Stimulated activated CD4-positive, alpha-beta T cell treated with anti-CD3 and anti-CD28 coated beads, Interleukin-15, amount 100 ng/mL, for 24 hours (primary cell): ENCODE data around the gene ZBTB4.

Experiments
- DNase-seq: peaks from one replicate; pipeline ENCODE4 v3.0.0-alpha.2; 2020

Gene ZBTB4, protein sequence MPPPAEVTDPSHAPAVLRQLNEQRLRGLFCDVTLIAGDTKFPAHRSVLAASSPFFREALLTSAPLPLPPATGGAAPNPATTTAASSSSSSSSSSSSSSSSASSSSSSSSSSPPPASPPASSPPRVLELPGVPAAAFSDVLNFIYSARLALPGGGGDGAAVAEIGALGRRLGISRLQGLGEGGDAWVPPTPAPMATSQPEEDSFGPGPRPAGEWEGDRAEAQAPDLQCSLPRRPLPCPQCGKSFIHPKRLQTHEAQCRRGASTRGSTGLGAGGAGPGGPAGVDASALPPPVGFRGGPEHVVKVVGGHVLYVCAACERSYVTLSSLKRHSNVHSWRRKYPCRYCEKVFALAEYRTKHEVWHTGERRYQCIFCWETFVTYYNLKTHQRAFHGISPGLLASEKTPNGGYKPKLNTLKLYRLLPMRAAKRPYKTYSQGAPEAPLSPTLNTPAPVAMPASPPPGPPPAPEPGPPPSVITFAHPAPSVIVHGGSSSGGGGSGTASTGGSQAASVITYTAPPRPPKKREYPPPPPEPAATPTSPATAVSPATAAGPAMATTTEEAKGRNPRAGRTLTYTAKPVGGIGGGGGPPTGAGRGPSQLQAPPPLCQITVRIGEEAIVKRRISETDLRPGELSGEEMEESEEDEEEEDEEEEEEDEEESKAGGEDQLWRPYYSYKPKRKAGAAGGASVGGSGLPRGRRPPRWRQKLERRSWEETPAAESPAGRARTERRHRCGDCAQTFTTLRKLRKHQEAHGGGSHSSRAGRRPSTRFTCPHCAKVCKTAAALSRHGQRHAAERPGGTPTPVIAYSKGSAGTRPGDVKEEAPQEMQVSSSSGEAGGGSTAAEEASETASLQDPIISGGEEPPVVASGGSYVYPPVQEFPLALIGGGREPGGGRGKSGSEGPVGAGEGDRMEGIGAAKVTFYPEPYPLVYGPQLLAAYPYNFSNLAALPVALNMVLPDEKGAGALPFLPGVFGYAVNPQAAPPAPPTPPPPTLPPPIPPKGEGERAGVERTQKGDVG

DNA sequence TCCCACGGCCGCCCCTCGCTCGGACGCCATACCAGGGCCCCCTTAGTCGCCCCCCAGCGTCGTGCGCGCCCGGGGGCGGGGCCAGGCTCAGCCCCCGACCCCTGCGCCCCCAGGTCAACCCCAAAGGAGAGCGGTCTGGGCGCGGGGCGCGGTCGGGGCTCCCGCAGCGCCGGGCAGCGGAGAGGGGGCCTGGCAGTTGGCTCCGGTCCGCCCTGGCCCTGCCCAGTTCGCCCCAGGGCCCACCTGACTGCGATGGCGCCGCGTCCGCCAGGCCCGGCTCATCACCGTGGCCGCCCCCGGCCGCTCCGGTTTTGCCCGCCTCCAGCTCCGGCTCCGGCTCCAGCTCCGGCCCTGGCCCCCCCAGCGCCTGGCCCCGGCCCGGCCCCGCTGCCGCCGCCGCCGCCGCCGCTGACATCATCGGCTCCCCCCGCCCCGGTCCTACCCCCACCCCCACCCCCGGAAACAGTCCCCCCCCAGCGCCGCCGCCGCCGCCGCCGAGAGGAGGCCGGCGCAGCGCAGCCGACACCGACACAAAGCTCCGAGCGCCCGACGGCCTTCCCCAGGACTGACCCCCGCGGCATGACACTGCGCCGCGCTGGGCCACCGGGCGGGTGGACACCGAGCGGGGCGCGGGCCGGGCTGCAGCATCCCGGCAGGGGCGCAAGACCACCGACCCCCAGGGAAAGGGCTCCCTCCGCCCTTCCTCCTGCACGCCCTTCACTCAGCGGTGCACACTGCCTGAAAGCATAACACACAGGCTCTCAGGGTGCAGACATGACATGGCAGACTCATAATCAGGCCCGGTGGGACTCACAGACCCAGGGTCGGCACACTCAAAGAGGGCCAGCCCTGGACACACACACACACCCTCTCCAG, at the start of gene ZBTB4:
ZBTB4 (minus strand) TSS at position 419 of the 876 bp plus-strand sequence. CDS start 12,830 bp downstream, outside the sequence.
- DNase-seq: peak; percentile 64

DNA sequence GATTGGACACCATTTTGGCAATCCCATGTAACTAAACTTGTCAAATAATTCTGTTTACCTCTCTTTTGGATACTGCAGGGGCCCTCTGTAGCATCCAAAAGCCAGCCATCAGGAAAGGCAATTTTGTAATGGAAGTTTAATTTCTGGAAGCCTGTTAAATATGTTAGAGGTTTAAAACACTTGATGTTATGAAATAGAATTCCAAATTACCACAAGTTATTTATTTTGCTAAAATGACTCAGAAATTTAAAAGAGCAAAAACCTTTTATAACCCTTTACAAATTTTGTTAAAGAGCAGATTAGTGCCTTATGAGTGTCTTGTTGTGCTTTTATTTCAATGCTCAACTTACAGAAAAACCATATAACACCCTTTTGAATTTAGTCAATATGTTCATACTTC, 49.4 kb upstream of the ZBTB4 start:
- DNase-seq: no peak

DNA sequence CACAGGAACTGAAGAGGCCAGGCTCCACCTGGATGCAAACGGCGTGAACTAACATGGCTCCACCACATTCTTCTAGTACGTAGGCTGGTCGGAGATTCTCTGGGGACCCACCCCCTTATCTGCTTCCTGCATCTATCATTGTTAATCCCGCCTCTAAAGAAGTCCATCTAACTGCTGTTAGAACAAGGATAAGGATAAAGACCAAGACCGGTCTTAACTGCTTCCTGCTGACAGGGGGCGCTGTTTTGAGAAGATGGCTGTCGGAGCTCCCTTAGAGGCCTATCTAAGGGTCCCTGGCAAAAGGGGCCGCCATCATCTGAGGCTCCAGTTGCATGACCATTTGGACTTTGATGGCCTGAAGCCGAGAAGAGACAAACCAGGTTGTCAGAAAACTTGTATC, 43.6 kb upstream of the ZBTB4 start:
- peak; percentile 62 for DNase-seq

DNA sequence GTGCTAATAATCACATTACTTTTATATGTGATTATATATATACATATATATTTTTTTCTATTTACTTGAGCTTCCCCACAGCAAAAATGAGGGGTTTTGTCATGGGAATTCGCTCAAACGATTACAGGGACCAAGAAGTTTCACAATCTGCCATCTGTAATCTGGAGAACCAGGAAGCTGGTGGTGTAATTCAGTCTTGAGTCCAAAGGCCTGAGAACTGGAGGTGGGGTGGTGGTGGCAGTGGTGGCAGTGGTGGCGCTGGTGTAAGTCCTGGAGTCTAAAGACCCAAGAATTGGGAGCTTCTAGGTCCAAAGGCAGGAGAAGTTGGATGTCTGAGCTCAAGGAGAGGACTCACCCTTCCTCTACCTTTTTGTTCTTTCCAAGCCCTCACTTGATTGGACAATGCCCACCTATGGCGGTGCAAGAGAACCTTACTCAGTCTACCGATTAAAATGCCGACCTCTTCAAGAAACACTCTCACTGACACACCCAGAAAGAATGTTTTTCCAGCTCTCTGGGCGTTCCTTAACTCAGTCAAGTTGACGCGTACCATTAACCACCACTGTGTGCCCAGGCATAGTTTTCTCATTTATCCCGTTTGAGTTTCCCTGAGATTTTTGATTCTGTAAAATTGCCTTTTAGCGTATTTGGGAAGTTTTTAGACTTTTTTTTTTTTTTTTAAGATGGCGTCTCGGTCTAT, 36.6 kb upstream of the ZBTB4 start:
- DNase-seq: no peak

DNA sequence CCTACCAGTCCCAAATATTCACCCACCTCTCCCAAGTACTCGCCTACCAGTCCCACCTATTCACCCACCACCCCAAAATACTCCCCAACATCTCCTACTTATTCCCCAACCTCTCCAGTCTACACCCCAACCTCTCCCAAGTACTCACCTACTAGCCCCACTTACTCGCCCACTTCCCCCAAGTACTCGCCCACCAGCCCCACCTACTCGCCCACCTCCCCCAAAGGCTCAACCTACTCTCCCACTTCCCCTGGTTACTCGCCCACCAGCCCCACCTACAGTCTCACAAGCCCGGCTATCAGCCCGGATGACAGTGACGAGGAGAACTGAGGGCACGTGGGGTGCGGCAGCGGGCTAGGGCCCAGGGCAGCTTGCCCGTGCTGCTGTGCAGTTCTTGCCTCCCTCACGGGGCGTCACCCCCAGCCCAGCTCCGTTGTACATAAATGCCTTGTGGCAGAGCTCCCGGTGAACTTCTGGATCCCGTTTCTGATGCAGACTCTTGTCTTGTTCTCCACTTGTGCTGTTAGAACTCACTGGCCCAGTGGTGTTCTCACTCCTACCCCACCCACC, 34.5 kb upstream of the ZBTB4 start:
- no peak for DNase-seq

DNA sequence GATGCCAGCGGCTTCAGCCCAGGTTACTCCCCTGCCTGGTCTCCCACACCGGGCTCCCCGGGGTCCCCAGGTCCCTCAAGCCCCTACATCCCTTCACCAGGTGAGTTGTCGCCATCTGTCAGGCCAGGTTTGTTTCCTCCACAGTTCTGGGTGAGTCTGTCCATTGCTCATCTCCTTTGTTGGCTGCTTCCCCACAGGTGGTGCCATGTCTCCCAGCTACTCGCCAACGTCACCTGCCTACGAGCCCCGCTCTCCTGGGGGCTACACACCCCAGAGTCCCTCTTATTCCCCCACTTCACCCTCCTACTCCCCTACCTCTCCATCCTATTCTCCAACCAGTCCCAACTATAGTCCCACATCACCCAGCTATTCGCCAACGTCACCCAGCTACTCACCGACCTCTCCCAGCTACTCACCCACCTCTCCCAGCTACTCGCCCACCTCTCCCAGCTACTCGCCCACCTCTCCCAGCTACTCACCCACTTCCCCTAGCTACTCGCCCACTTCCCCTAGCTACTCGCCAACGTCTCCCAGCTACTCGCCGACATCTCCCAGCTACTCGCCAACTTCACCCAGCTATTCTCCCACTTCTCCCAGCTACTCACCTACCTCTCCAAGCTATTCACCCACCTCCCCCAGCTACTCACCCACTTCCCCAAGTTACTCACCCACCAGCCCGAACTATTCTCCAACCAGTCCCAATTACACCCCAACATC, 33.6 kb upstream of the ZBTB4 start:
- no peak for DNase-seq

DNA sequence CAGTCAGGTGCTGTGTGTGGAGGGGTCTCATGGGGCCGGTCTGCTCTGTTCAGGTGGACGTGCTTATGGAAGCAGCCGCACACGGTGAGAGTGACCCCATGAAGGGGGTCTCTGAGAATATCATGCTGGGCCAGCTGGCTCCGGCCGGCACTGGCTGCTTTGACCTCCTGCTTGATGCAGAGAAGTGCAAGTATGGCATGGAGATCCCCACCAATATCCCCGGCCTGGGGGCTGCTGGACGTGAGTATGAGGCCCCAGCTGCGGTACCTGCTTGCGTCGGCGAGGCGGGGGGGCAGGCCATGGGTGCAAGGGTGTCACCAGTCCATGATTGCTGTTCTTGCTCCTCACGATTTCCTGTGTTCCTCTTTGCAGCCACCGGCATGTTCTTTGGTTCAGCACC, 32.7 kb upstream of the ZBTB4 start:
- no peak for DNase-seq

DNA sequence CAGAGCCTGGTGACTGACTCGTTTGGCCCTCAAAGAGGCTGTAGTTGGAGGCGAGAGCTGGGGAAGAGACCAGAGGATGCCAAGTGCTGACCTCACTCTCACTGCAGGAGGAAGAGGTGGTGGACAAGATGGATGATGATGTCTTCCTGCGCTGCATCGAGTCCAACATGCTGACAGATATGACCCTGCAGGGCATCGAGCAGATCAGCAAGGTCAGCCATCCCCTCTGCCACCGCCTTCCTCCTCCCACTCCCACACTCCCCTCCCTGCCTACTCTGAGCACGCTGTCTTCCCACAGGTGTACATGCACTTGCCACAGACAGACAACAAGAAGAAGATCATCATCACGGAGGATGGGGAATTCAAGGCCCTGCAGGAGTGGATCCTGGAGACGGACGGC, 31.7 kb upstream of the ZBTB4 start:
- no peak for DNase-seq

DNA sequence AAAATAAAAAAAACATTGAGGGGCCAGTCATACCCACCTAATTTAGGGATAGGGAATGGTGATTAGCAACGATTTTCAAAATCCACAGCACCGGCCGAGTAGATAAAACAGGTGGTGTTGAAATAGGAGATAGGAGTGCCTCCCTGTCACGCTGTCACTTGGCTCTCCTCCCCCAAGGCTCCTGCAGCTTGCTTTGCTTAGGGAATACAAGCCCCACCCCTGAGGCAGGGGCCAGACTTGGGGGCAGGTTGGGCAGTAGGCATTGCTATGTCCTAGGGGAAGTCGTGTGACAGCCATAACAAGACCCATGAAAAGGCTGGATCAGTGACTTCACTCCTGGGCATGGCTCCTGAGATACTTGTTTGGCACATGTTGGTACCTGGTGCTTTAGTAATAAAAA, 30.5 kb upstream of the ZBTB4 start:
- no peak for DNase-seq

DNA sequence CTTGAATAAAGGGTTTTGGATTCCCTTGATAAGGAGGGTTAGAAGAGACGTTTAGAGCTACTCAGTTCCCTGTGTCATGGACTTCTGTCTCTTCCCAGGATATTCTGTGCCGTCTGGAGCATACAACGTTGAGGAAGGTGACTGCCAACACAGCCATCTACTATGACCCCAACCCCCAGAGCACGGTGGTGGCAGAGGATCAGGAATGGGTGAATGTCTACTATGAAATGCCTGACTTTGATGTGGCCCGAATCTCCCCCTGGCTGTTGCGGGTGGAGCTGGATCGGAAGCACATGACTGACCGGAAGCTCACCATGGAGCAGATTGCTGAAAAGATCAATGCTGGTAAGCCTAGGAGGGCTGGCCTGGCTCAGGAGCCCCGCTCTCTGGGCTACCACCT, 29.4 kb upstream of the ZBTB4 start:
- DNase-seq: no peak

DNA sequence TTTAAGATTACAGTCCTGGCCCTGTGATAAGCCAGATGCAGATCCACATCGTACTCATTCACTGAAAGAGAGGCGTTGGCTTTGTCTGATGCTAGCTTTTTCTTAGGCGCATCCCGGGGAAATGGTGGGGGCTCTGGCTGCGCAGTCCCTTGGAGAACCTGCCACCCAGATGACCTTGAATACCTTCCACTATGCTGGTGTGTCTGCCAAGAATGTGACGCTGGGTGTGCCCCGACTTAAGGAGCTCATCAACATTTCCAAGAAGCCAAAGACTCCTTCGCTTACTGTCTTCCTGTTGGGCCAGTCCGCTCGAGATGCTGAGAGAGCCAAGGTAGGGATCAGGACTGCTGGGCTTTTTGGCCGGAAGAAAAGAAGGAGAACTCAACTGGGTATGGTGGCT, 28.7 kb upstream of the ZBTB4 start:
- DNase-seq: no peak

DNA sequence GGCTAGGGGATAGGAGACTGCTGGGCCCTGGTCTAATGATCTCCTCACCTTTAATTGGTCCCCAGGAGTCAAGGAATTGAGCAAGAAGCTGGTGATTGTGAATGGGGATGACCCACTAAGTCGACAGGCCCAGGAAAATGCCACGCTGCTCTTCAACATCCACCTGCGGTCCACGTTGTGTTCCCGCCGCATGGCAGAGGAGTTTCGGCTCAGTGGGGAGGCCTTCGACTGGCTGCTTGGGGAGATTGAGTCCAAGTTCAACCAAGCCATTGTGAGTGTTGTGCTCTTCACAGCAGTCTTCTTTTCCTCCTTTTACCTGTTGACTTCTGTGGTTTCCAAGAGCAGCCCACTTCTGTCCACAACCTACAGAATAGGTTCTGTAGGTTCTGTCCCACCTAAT, 24.1 kb upstream of the ZBTB4 start:
- DNase-seq: no peak

DNA sequence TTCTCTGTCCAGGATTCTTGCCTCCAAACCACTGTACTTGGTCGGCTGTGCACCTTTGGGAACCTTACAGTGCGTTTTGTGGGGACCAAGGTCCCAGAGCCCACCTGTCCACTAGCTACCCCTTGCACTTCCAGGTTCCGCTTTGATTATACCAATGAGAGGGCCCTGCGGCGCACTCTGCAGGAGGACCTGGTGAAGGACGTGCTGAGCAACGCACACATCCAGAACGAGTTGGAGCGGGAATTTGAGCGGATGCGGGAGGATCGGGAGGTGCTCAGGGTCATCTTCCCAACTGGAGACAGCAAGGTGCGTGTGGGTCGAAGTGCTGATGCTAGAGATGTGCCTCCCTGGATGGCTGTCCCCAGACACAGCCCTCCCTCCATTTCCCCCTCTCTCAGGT, 23.6 kb upstream of the ZBTB4 start:
- DNase-seq: no peak

DNA sequence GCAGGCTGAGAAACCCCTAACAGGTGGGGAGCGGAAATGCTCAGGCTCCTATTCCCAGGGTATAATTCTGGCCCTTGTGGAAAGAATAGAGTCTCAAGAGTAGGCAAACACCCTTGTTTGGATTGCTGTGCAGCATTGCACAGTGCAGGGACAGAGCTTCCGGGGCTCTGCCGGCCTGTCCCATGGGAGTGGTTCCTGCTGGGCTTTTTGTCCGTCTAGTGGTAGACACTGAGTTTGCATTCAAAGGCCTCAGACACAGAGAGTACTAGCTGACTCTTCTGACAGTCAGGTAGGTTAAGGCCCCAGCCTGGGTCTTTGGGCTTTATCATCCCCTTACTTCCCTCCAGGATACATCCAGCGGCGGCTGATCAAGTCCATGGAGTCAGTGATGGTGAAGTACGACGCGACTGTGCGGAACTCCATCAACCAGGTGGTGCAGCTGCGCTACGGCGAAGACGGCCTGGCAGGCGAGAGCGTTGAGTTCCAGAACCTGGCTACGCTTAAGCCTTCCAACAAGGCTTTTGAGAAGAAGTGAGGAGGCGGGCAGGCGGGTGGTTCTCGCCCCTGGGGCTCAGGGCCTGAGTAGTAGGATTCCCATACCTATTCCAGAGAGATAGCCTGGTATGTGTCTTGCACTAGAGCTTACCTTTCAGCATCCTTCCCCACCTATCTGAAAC, 22.9 kb upstream of the ZBTB4 start:
- DNase-seq: no peak

DNA sequence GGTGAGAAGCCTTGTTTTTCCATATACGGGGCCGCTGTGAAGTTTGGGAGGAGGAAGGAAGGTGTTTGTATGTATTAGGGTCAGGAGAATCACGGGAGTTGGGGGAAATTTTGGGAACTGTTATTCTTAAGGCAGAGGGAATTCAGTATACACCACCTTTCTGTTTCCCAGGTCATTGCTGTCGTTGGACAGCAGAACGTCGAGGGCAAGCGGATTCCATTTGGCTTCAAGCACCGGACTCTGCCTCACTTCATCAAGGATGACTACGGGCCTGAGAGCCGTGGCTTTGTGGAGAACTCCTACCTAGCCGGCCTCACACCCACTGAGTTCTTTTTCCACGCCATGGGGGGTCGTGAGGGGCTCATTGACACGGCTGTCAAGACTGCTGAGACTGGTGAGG, 22.3 kb upstream of the ZBTB4 start:
- no peak for DNase-seq

DNA sequence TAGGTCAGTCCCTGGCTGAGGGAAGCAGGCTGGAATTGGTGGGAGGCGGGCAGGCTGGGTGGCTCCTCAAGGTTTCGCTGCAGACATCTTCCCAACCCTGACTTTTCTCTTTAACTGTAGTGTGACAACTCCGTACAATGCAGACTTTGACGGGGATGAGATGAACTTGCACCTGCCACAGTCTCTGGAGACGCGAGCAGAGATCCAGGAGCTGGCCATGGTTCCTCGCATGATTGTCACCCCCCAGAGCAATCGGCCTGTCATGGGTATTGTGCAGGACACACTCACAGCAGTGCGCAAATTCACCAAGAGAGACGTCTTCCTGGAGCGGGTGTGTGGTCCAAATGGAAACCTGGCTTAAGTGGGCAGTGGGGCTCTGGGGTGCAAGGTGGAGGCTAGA, 19.7 kb upstream of the ZBTB4 start:
- DNase-seq: no peak

DNA sequence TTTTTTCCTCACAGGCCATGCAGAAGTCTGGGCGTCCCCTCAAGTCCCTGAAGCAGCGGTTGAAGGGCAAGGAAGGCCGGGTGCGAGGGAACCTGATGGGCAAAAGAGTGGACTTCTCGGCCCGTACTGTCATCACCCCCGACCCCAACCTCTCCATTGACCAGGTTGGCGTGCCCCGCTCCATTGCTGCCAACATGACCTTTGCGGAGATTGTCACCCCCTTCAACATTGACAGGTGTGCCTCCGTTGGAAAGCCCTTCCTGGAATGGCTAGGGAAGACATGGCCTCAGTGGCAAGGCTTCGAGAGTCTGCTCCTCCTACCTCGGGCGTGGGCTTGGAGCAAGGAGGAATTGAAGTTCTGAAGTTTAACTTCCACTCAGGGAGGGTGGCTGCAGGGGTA, 18.2 kb upstream of the ZBTB4 start:
- no peak for DNase-seq

DNA sequence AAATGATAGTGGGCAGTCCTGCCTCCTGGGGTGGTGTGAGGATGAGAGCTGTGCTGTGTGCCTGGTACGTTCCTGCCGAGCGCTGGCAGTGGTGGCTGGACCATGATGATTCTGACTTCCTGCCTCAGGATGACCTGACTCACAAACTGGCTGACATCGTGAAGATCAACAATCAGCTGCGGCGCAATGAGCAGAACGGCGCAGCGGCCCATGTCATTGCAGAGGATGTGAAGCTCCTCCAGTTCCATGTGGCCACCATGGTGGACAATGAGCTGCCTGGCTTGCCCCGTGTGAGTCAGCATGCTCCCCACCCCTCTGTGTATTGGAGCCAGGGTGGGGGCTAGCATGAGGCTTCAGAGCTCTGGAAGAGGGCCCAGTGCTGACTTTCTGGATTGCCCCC, 17.8 kb upstream of the ZBTB4 start:
- DNase-seq: no peak

DNA sequence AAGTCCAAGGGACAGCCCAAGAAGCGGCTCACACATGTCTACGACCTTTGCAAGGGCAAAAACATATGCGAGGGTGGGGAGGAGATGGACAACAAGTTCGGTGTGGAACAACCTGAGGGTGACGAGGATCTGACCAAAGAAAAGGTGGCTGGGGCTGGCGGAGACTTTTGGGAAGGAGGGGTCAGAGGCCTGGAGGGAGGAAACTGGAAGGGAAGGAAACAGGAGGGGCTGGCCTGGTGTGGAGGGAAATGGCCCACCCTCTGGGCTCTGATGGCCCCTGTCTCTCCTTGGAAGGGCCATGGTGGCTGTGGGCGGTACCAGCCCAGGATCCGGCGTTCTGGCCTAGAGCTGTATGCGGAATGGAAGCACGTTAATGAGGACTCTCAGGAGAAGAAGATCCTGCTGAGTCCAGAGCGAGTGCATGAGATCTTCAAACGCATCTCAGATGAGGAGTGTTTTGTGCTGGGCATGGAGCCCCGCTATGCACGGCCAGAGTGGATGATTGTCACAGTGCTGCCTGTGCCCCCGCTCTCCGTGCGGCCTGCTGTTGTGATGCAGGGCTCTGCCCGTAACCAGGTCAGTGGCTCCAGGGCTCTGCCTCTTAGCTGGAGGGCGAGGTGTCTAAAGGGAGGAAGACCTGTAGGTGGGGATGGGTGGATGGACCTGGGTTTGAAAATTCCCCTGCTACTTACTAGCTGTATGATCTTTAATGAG, 17.2 kb upstream of the ZBTB4 start:
- no peak for DNase-seq

DNA sequence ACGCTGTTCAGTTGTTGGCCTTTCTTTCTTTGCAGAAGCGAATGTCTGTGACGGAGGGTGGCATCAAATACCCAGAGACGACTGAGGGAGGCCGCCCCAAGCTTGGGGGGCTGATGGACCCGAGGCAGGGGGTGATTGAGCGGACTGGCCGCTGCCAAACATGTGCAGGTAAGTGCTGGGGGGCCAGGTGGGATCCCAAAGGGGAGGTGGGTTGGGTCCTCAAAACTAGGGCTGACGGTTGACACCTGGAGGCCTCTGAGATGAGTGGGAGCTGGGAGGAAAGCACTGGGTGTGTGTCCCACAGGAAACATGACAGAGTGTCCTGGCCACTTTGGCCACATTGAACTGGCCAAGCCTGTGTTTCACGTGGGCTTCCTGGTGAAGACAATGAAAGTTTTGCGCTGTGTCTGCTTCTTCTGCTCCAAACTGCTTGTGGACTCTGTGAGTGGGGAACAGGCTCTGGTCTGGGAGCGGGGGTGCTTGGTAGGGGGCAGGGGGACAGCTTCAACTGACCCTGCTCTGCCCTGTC, 16.5 kb upstream of the ZBTB4 start:
- DNase-seq: no peak
